H1 (cell line): ENCODE data around the gene FBXO30. TPM values are rescaled to one million over a fixed set of nuclear protein-coding genes. Genes with fewer than 3 reads are reported as not detected.

Experiments used
- RAD21 ChIP-seq, 2 experiments: IDR thresholded peaks in 1 of 2; conservative IDR thresholded peaks in 1 of 2; 2 replicates each; pipeline ENCODE4 v1.6.1; 2011; ENCODE audit warnings: low read depth in 2 of 2, low read length in 2 of 2, improper control_type of control experiment in 1 of 2, inconsistent platforms in 1 of 2, mild to moderate bottlenecking in 1 of 2, moderate library complexity in 1 of 2
- SIRT6 ChIP-seq: IDR thresholded peaks from one replicate; pipeline ENCODE4 v1.7.1; 2012; ENCODE audit warnings: low read length, inconsistent platforms
- SP1 ChIP-seq: IDR thresholded peaks from 2 replicates; pipeline ENCODE4 v1.6.1; 2011; ENCODE audit warnings: low read depth, low read length
- ZNF274 ChIP-seq: IDR thresholded peaks from 2 replicates; pipeline ENCODE4 v1.7.0; 2012; ENCODE audit warnings: low read length, borderline replicate concordance; ENCODE audit errors: extremely low read depth
- polyA plus RNA-seq, 7 experiments: library from polyadenylated mRNA; depleted of rRNA in 3 of 7; stranded (reverse) in 5 of 7; unstranded in 2 of 7; fragments of >200 nt in 5 of 7; fragments of 200-250 nt in 2 of 7; gene quantifications; 1 replicate in 5 of 7; 2 replicates in 1 of 7; 4 replicates in 1 of 7; pipeline versions ENCODE4 v1.2.1 to v1.2.3, GENCODE V29; 2011 to 2013; ENCODE audit warnings: missing spikeins in 2 of 7, mixed read lengths in 2 of 7
- total RNA-seq: library from RNA; stranded (reverse); fragmentation: NEBNext Ultra II Directional; extraction: Animal tissue kit (Norgen Biotek cat#: 25700); gene quantifications from 2 replicates; pipeline ENCODE4 v1.2.1, GENCODE V29; 2021
- TF ChIP-seq, protein P1 (sequence below), 3 experiments: IDR thresholded peaks; 1 replicate in 2 of 3; 2 replicates in 1 of 3; pipeline versions ENCODE4 v1.5.1 to v1.6.1; 2011; ENCODE audit warnings: low read length in 3 of 3, mild to moderate bottlenecking in 3 of 3, inconsistent platforms in 2 of 3, low read depth in 1 of 3, moderate library complexity in 1 of 3; ENCODE audit not compliant: insufficient read depth in 1 of 3; ENCODE audit errors: control extremely low read depth in 1 of 3

Gene FBXO30
- total and polyA plus RNA-seq, 2 of the 8 experiments (the other 6 are each of a cell fraction or from before 2014, with no cell fraction given), result 3.9 to 18.3 TPM

GRCh38 chr6:145844933-145845540 is 30.4 kb upstream of the FBXO30 start (continued):
- TF ChIP-seq SIRT6 (no peak), SP1 (no peak), RAD21 (IDR thresholded peaks at IDR 0.05 in 1 of 2, conservative IDR thresholded peaks at IDR 0.05 in 1 of 2; ENCODE audit: low read depth in 2 of 2, low read length in 2 of 2) (no peak), ZNF274 (no peak)
- TF ChIP-seq, protein P1, sequence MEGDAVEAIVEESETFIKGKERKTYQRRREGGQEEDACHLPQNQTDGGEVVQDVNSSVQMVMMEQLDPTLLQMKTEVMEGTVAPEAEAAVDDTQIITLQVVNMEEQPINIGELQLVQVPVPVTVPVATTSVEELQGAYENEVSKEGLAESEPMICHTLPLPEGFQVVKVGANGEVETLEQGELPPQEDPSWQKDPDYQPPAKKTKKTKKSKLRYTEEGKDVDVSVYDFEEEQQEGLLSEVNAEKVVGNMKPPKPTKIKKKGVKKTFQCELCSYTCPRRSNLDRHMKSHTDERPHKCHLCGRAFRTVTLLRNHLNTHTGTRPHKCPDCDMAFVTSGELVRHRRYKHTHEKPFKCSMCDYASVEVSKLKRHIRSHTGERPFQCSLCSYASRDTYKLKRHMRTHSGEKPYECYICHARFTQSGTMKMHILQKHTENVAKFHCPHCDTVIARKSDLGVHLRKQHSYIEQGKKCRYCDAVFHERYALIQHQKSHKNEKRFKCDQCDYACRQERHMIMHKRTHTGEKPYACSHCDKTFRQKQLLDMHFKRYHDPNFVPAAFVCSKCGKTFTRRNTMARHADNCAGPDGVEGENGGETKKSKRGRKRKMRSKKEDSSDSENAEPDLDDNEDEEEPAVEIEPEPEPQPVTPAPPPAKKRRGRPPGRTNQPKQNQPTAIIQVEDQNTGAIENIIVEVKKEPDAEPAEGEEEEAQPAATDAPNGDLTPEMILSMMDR (IDR thresholded peaks at IDR 0.05; ENCODE audit: control extremely low read depth in 1 of 3, insufficient read depth in 1 of 3, low read depth in 1 of 3, low read length in 3 of 3), result no peak
